SH-SY5Y (cell line): ENCODE measurements around the gene THBD.

Experiments
- GATA2 ChIP-seq: IDR thresholded peaks from 2 replicates; pipeline ENCODE4 v1.6.1; 2011; ENCODE audit warnings: mild to moderate bottlenecking, low read depth, low read length
- GATA3 ChIP-seq: IDR thresholded peaks from 2 replicates; pipeline ENCODE4 v1.6.1; 2011; ENCODE audit warnings: low read depth, mild to moderate bottlenecking, low read length, moderate library complexity

DNA sequence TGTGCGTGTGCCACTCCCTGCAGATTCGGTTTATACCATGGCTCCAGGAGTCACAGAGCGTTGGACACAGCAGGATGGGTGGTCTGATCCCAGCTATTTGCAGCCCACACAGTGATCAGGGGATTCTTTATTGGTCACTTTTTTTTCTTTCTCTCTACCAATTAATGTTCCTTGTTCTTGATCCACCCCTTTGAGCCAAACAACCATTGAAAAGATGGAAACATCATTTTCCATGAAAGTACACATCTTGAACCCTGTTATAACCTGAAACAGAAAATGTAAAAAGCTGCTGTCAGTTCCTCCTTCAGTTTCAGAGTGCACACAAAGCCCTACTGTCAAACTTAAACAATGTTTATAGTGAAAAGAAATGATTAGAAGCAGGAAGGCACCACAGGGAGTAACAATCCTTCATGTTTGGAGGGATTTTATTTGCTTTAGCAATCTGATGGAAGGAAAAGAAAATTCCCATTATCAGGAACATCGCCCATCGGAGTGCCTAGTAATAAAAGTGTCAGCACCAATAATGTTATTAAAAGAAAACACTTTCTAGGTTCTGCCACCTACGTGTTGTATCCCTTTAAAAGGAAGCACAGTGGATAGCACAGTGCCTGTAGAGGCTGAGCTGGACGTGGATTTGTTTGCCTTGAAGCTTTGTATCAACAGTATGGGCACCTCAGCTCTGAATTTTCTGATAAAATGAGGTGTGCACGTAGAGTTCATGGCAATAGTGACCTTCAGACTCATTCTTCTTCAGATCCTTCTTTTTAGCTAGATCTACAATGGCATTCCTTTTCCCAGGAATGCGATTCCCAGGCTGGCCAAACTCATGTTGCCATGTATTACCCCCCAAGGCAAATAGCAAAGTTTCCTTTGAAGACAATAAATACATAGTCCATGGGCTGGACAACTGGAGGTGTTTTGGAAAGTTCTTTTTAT is 16.1 kb upstream of the THBD start:
- TF ChIP-seq GATA2 (no peak), GATA3 (no peak)
